ENCODE results near the gene ANKRD11. TPM values are rescaled to one million over a fixed set of nuclear protein-coding genes. Genes with fewer than 3 reads are reported as not detected.

Gene ANKRD11
- total RNA-seq, 1 donor from 2014 or later: 165 TPM

DNA sequence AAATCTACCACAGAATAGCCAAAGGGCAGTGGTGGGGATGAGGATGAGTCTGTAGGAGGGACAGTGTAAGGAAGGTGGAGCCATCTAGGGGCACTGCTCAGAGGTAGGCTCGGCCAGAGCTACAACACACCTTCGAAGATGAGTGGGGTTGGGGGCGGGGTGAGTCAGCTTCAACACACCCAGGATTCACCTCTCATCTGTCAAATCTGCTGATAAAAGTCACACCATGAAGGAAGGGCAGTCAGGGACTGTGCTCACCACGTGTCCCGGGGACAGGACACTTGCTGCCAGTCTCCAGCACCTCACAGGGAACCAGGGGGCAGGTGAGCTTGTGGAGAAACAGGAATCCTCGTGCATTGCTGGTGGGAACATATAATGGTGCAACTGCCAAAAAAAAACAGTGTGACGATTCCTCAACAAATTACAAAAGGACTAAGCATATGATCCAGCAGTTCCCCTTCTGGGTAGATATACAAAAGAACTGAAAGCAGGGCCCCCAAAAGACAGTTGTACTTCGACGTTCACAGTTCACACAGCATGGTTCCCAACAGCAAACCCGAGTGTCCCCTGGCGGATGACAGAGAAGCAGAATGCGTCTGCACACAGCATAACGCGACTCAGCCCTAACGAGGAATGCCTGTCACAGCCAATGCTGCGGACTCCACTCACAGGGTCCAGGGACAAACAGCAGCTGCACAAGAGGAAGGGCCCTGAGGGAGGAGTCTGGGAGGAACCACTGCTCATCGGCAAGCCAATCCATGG, 133.1 kb downstream of the ANKRD11 start:
- TF ChIP-seq, protein P1, sequence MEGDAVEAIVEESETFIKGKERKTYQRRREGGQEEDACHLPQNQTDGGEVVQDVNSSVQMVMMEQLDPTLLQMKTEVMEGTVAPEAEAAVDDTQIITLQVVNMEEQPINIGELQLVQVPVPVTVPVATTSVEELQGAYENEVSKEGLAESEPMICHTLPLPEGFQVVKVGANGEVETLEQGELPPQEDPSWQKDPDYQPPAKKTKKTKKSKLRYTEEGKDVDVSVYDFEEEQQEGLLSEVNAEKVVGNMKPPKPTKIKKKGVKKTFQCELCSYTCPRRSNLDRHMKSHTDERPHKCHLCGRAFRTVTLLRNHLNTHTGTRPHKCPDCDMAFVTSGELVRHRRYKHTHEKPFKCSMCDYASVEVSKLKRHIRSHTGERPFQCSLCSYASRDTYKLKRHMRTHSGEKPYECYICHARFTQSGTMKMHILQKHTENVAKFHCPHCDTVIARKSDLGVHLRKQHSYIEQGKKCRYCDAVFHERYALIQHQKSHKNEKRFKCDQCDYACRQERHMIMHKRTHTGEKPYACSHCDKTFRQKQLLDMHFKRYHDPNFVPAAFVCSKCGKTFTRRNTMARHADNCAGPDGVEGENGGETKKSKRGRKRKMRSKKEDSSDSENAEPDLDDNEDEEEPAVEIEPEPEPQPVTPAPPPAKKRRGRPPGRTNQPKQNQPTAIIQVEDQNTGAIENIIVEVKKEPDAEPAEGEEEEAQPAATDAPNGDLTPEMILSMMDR (IDR thresholded peaks at IDR 0.05; ENCODE audit: unreplicated experiment): no peak
- Mint-ChIP-seq H3K27me3 (ENCODE audit: unreplicated experiment) (peaks cover 11% of the 10 kb centered on the region), H3K9me3 (ENCODE audit: unreplicated experiment) (no peaks in the 10 kb centered on the region), H3K36me3 (ENCODE audit: low read depth, unreplicated experiment) (peaks cover 5% of the 10 kb centered on the region), H3K4me1 (ENCODE audit: unreplicated experiment) (peaks cover 61% of the 10 kb centered on the region), H3K4me3 (ENCODE audit: unreplicated experiment) (peak overlapping the region; percentile 18), H3K27ac (ENCODE audit: unreplicated experiment) (peak overlapping the region; percentile 31)
- no peak for DNase-seq (ENCODE audit: low spot score)

- TF ChIP-seq, protein P1 (IDR thresholded peaks at IDR 0.05; ENCODE audit: unreplicated experiment): no peak
- H3K4me1 Mint-ChIP-seq (ENCODE audit: unreplicated experiment): peaks cover 55% of the 10 kb centered on the region
- peaks cover 10% of the 10 kb centered on the region for H3K36me3 Mint-ChIP-seq (ENCODE audit: low read depth, unreplicated experiment)
- peaks cover 16% of the 10 kb centered on the region for H3K27me3 Mint-ChIP-seq (ENCODE audit: unreplicated experiment)
- no peak overlapping the region for H3K27ac Mint-ChIP-seq (ENCODE audit: unreplicated experiment)
- H3K9me3 Mint-ChIP-seq (ENCODE audit: unreplicated experiment): no peaks in the 10 kb centered on the region
- no peak for DNase-seq (ENCODE audit: low spot score)
- H3K4me3 Mint-ChIP-seq (ENCODE audit: unreplicated experiment): no peak overlapping the region
These were observed 134.7 kb downstream of the ANKRD11 start for GRCh38 chr16:89355686-89356085.

GRCh38 chr16:89355007-89355406, 135.4 kb downstream of the ANKRD11 start:
- TF ChIP-seq, protein P1 (IDR thresholded peaks at IDR 0.05; ENCODE audit: unreplicated experiment): no peak

GRCh38 chr16:89354325-89354724, 136.0 kb downstream of the ANKRD11 start:
- H3K4me3 Mint-ChIP-seq (ENCODE audit: unreplicated experiment): no peak overlapping the region
- peaks cover 16% of the 10 kb centered on the region for H3K36me3 Mint-ChIP-seq (ENCODE audit: low read depth, unreplicated experiment)
- no peak for DNase-seq (ENCODE audit: low spot score)
- TF ChIP-seq, protein P1 (IDR thresholded peaks at IDR 0.05; ENCODE audit: unreplicated experiment): no peak
- no peaks in the 10 kb centered on the region for H3K9me3 Mint-ChIP-seq (ENCODE audit: unreplicated experiment)
- peaks cover 50% of the 10 kb centered on the region for H3K4me1 Mint-ChIP-seq (ENCODE audit: unreplicated experiment)
- H3K27me3 Mint-ChIP-seq (ENCODE audit: unreplicated experiment): peaks cover 16% of the 10 kb centered on the region
- no peak overlapping the region for H3K27ac Mint-ChIP-seq (ENCODE audit: unreplicated experiment)

More at GRCh38 chr16:89355007-89355406, 135.4 kb downstream of the ANKRD11 start:
- Mint-ChIP-seq H3K4me1 (ENCODE audit: unreplicated experiment) (peaks cover 54% of the 10 kb centered on the region), H3K36me3 (ENCODE audit: low read depth, unreplicated experiment) (peaks cover 16% of the 10 kb centered on the region), H3K4me3 (ENCODE audit: unreplicated experiment) (no peak overlapping the region), H3K27ac (ENCODE audit: unreplicated experiment) (peak overlapping the region; percentile 36), H3K9me3 (ENCODE audit: unreplicated experiment) (no peaks in the 10 kb centered on the region), H3K27me3 (ENCODE audit: unreplicated experiment) (peaks cover 16% of the 10 kb centered on the region)
- DNase-seq (ENCODE audit: low spot score): no peak

- H3K4me1 Mint-ChIP-seq (ENCODE audit: unreplicated experiment): peaks cover 46% of the 10 kb centered on the region
- peaks cover 14% of the 10 kb centered on the region for H3K27me3 Mint-ChIP-seq (ENCODE audit: unreplicated experiment)
- no peak for DNase-seq (ENCODE audit: low spot score)
- peak overlapping the region; percentile 37 for H3K27ac Mint-ChIP-seq (ENCODE audit: unreplicated experiment)
- H3K4me3 Mint-ChIP-seq (ENCODE audit: unreplicated experiment): no peak overlapping the region
- TF ChIP-seq, protein P1 (IDR thresholded peaks at IDR 0.05; ENCODE audit: unreplicated experiment): no peak
- H3K9me3 Mint-ChIP-seq (ENCODE audit: unreplicated experiment): no peaks in the 10 kb centered on the region
- H3K36me3 Mint-ChIP-seq (ENCODE audit: low read depth, unreplicated experiment): peaks cover 16% of the 10 kb centered on the region
These were observed 138.2 kb downstream of the ANKRD11 start for GRCh38 chr16:89352091-89352681.
